Tibial nerve (tissue), 4 donors: ENCODE data around the gene FOS. TPM values are rescaled to one million over a fixed set of nuclear protein-coding genes. Genes with fewer than 3 reads are reported as not detected.

Experiments used
- DNase-seq, 2 donors: peaks; one replicate each; pipeline ENCODE4 v3.0.0-alpha.2; 2019; ENCODE audit warnings: low spot score in 2 of 2
- H3K27ac ChIP-seq, 4 donors: fragments of 200-600 bp; sonication (generic) in 3 of 4; one replicate each; pipeline ENCODE4 v1.5.1; 2017 to 2019; ENCODE audit warnings: mild to moderate bottlenecking in 1 of 4
- H3K27me3 ChIP-seq, 2 donors: fragments of 200-600 bp; sonication (generic) in 1 of 2; one replicate each; pipeline versions ENCODE4 v1.5.1 to v1.6.0; 2017 to 2019
- H3K36me3 ChIP-seq, 3 donors: fragments of 200-600 bp; sonication (generic); one replicate each; pipeline ENCODE4 v1.5.1; 2018 to 2019
- H3K4me1 ChIP-seq, 4 donors: fragments of 200-600 bp; sonication (generic) in 3 of 4; one replicate each; pipeline ENCODE4 v1.5.1; 2017 to 2019
- H3K4me3 ChIP-seq, 4 donors: fragments of 200-600 bp; sonication (generic) in 3 of 4; one replicate each; pipeline ENCODE4 v1.5.1; 2017 to 2019; ENCODE audit warnings: mild to moderate bottlenecking in 1 of 4, moderate library complexity in 1 of 4
- H3K9me3 ChIP-seq, 4 donors: fragments of 200-600 bp; sonication (generic) in 3 of 4; one replicate each; pipeline ENCODE4 v1.5.1; 2017 to 2019
- CTCF ChIP-seq, 5 experiments: fragments of 200-600 bp in 3 of 5; fragments of 450-650 bp in 2 of 5; sonication (generic) in 3 of 5; IDR thresholded peaks; one replicate each; pipeline ENCODE4 v1.5.1; 2016 to 2019; ENCODE audit warnings: antibody characterized with exemption in 5 of 5, mild to moderate bottlenecking in 3 of 5, moderate library complexity in 2 of 5
- EP300 ChIP-seq, 2 donors: sonication (generic); formaldehyde crosslinking; IDR thresholded peaks; one replicate each; pipeline ENCODE4 v1.6.1; 2017; ENCODE audit warnings: antibody characterized with exemption in 2 of 2, mild to moderate bottlenecking in 1 of 2
- POLR2A ChIP-seq, 2 donors: fragments of 450-650 bp; IDR thresholded peaks; one replicate each; pipeline ENCODE4 v1.6.1; 2017; ENCODE audit warnings: antibody characterized with exemption in 2 of 2, mild to moderate bottlenecking in 2 of 2, moderate library complexity in 2 of 2
- WGBS, 2 donors: methylation state at CpG; one replicate each; pipeline ENCODE4 v1.1.5; 2018; 5-methylcytosine and 5-hydroxymethylcytosine counted together
- total RNA-seq, 4 donors: library from RNA; depleted of rRNA; stranded (reverse); fragments of >200 nt; gene quantifications; one replicate each; pipeline ENCODE4 v1.1.0, GENCODE V29; 2016

The FOS gene
- total RNA-seq, 4 donors from 2014 or later = 373 to 1,352 (median 619) TPM

GRCh38 chr14:75246546-75247285 lies 31.9 kb upstream of the FOS start:
- H3K36me3 ChIP-seq = no peaks in the 10 kb centered on the region
- no peak for DNase-seq
- H3K27ac ChIP-seq = no peak overlapping the region
- no peak overlapping the region for H3K4me3 ChIP-seq
- TF ChIP-seq CTCF (IDR thresholded peaks at IDR 0.05) (no peak), POLR2A (IDR thresholded peaks at IDR 0.05) (no peak), EP300 (IDR thresholded peaks at IDR 0.05) (no peak)
- H3K9me3 ChIP-seq = no peaks in the 10 kb centered on the region
- peaks cover 0 to 9% (median 0%) of the 10 kb centered on the region in 4 donors for H3K4me1 ChIP-seq
- 88 to 93% methylated on average over 7 of the region's 7 CpGs for WGBS, 2 donors
- no peaks in the 10 kb centered on the region for H3K27me3 ChIP-seq

- no peak for DNase-seq
Observed at GRCh38 chr14:75247286-75247922, 31.2 kb upstream of the FOS start.

GRCh38 chr14:75247939-75248338 lies 30.7 kb upstream of the FOS start:
- H3K9me3 ChIP-seq = no peaks in the 10 kb centered on the region
- H3K4me3 ChIP-seq = no peak overlapping the region
- H3K4me1 ChIP-seq = peaks cover 0 to under 1% (median 0%) of the 10 kb centered on the region in 4 donors
- TF ChIP-seq POLR2A (IDR thresholded peaks at IDR 0.05) (no peak), EP300 (IDR thresholded peaks at IDR 0.05) (no peak), CTCF (IDR thresholded peaks at IDR 0.05) (no peak)
- no peaks in the 10 kb centered on the region for H3K27me3 ChIP-seq
- no peaks in the 10 kb centered on the region for H3K36me3 ChIP-seq
- 84 to 88% methylated on average over 6 of the region's 6 CpGs for WGBS, 2 donors
- no peak for DNase-seq
- no peak overlapping the region for H3K27ac ChIP-seq

More at GRCh38 chr14:75247286-75247922, 31.2 kb upstream of the FOS start:
- no peaks in the 10 kb centered on the region for H3K27me3 ChIP-seq
- H3K9me3 ChIP-seq = no peaks in the 10 kb centered on the region
- no peak overlapping the region for H3K27ac ChIP-seq
- 59 to 63% methylated on average over 15 of the region's 15 CpGs for WGBS, 2 donors
- no peak overlapping the region for H3K4me3 ChIP-seq
- no peak for TF ChIP-seq CTCF (IDR thresholded peaks at IDR 0.05)
- no peak for TF ChIP-seq POLR2A (IDR thresholded peaks at IDR 0.05)
- no peak for TF ChIP-seq EP300 (IDR thresholded peaks at IDR 0.05)
- H3K36me3 ChIP-seq = no peaks in the 10 kb centered on the region
- peaks cover 0 to 6% (median 0%) of the 10 kb centered on the region in 4 donors for H3K4me1 ChIP-seq

GRCh38 chr14:75249251-75249957 lies 29.2 kb upstream of the FOS start:
- H3K9me3 ChIP-seq = no peaks in the 10 kb centered on the region
- no peaks in the 10 kb centered on the region for H3K36me3 ChIP-seq
- H3K4me3 ChIP-seq = no peak overlapping the region
- peaks cover 0 to 7% (median under 1%) of the 10 kb centered on the region in 4 donors for H3K4me1 ChIP-seq
- WGBS, 2 donors = 68 to 73% methylated on average over 10 of the region's 10 CpGs
- no peak for DNase-seq
- no peaks in the 10 kb centered on the region for H3K27me3 ChIP-seq
- no peak overlapping the region for H3K27ac ChIP-seq
- TF ChIP-seq POLR2A (IDR thresholded peaks at IDR 0.05) (no peak), CTCF (IDR thresholded peaks at IDR 0.05) (no peak), EP300 (IDR thresholded peaks at IDR 0.05) (no peak)

- no peak for DNase-seq
- 84 to 87% methylated on average over 2 of the region's 2 CpGs for WGBS, 2 donors
Observed at GRCh38 chr14:75249958-75250336, 28.7 kb upstream of the FOS start.

More at GRCh38 chr14:75249958-75250336, 28.7 kb upstream of the FOS start:
- Histone ChIP-seq H3K36me3 (no peaks in the 10 kb centered on the region), H3K9me3 (no peaks in the 10 kb centered on the region), H3K27me3 (no peaks in the 10 kb centered on the region), H3K4me1 (peaks cover 0 to 13% (median 5%) of the 10 kb centered on the region in 4 donors), H3K4me3 (no peak overlapping the region), H3K27ac (no peak overlapping the region)
- TF ChIP-seq EP300 (IDR thresholded peaks at IDR 0.05) = no peak
